C4-2B (cell line): ENCODE data around the gene ADRA1B.

ENCODE experiments used
- CTCF ChIP-seq: fragments of 450-650 bp; conservative IDR thresholded peaks from 2 replicates; pipeline ENCODE4 v1.5.1; 2017; ENCODE audit warnings: mild to moderate bottlenecking
- ZFX ChIP-seq: fragments of 450-650 bp; IDR thresholded peaks from 2 replicates; pipeline ENCODE4 v1.6.1; 2017

- TF ChIP-seq CTCF, result no peak
- no peak for TF ChIP-seq ZFX
Measured at GRCh38 chr5:159971514-159971913, 55.2 kb downstream of the ADRA1B start.
